NCI-H2029 treated with DMSO at 0.1 percent for 48 hours (cell line): ENCODE measurements around the gene AGXT.

Source experiments
- DNase-seq: peaks from one replicate; lab custom pipeline; 2025; lab: John Stamatoyannopoulos, UW

The AGXT gene

GRCh38 chr2:240928476-240929363 lies 60.1 kb downstream of the AGXT start:
- no peak for DNase-seq

GRCh38 chr2:240929364-240930095 lies 60.9 kb downstream of the AGXT start:
- DNase-seq: no peak
